Parathyroid adenoma (tissue), 2 donors: ENCODE data around the gene ZDHHC3.

Source experiments
- H2AFZ ChIP-seq: fragments of 300-600 bp; sonication (generic); one replicate; pipeline ENCODE4 v1.7.0; 2017; ENCODE audit warnings: antibody characterized with exemption, mild to moderate bottlenecking
- H3K27ac ChIP-seq: fragments of 300-600 bp; sonication (generic); one replicate; pipeline ENCODE4 v1.7.0; 2017
- H3K27me3 ChIP-seq: fragments of 300-600 bp; sonication (generic); one replicate; pipeline ENCODE4 v1.7.0; 2017; ENCODE audit warnings: low read length; ENCODE audit not compliant: control insufficient read depth, insufficient read depth
- H3K36me3 ChIP-seq: fragments of 300-600 bp; sonication (generic); one replicate; pipeline ENCODE4 v1.7.0; 2017; ENCODE audit warnings: low read length; ENCODE audit not compliant: control insufficient read depth, insufficient read depth
- H3K4me1 ChIP-seq: fragments of 300-600 bp; sonication (generic); one replicate; pipeline ENCODE4 v1.7.0; 2017; ENCODE audit warnings: control low read depth
- H3K4me2 ChIP-seq: fragments of 300-600 bp; sonication (generic); one replicate; pipeline ENCODE4 v1.7.0; 2017; ENCODE audit warnings: low read length
- H3K4me3 ChIP-seq: fragments of 300-600 bp; sonication (generic); one replicate; pipeline ENCODE4 v1.7.0; 2017; ENCODE audit warnings: low read depth, low read length
- H3K79me2 ChIP-seq: fragments of 300-600 bp; sonication (generic); one replicate; pipeline ENCODE4 v1.7.0; 2017; ENCODE audit warnings: control low read depth
- H3K9ac ChIP-seq: fragments of 300-600 bp; sonication (generic); one replicate; pipeline ENCODE4 v1.7.0; 2017; ENCODE audit warnings: mild to moderate bottlenecking
- H3K9me3 ChIP-seq: fragments of 300-600 bp; sonication (generic); one replicate; pipeline ENCODE4 v1.7.0; 2017; ENCODE audit warnings: low read length; ENCODE audit not compliant: control insufficient read depth
- CTCF ChIP-seq: fragments of 300-600 bp; sonication (generic); IDR thresholded peaks from one replicate; pipeline ENCODE4 v1.7.0; 2017; ENCODE audit warnings: antibody characterized with exemption, mild to moderate bottlenecking
- donor health status: primary hyperparathyroidism.

The ZDHHC3 gene

GRCh38 chr3:44887101-44887500 is 88.9 kb downstream of the ZDHHC3 start:
- no peak overlapping the region for H2AFZ ChIP-seq
- H3K9ac ChIP-seq = no peak overlapping the region
- H3K4me1 ChIP-seq = no peaks in the 10 kb centered on the region
- H3K27ac ChIP-seq = no peak overlapping the region
- H3K27me3 ChIP-seq = no peaks in the 10 kb centered on the region
- no peak for TF ChIP-seq CTCF
- no peaks in the 10 kb centered on the region for H3K36me3 ChIP-seq
- no peak overlapping the region for H3K4me3 ChIP-seq
- H3K9me3 ChIP-seq = no peaks in the 10 kb centered on the region
- H3K79me2 ChIP-seq = no peaks in the 10 kb centered on the region
- no peak overlapping the region for H3K4me2 ChIP-seq

- H3K9me3 ChIP-seq = no peaks in the 10 kb centered on the region
- H3K9ac ChIP-seq = no peak overlapping the region
- H3K4me3 ChIP-seq = no peak overlapping the region
- H3K4me2 ChIP-seq = no peak overlapping the region
- no peaks in the 10 kb centered on the region for H3K27me3 ChIP-seq
- no peak for TF ChIP-seq CTCF
- H3K79me2 ChIP-seq = no peaks in the 10 kb centered on the region
- H3K36me3 ChIP-seq = no peaks in the 10 kb centered on the region
- no peak overlapping the region for H2AFZ ChIP-seq
- no peak overlapping the region for H3K27ac ChIP-seq
- no peaks in the 10 kb centered on the region for H3K4me1 ChIP-seq
Observed at GRCh38 chr3:44886561-44886960, 89.4 kb downstream of the ZDHHC3 start.

- no peaks in the 10 kb centered on the region for H3K9me3 ChIP-seq
- no peak overlapping the region for H3K4me3 ChIP-seq
- no peak overlapping the region for H3K27ac ChIP-seq
- H3K79me2 ChIP-seq = no peaks in the 10 kb centered on the region
- H2AFZ ChIP-seq = no peak overlapping the region
- no peaks in the 10 kb centered on the region for H3K36me3 ChIP-seq
- no peak overlapping the region for H3K4me2 ChIP-seq
- H3K4me1 ChIP-seq = no peaks in the 10 kb centered on the region
- TF ChIP-seq CTCF = no peak
- H3K27me3 ChIP-seq = no peaks in the 10 kb centered on the region
- no peak overlapping the region for H3K9ac ChIP-seq
Observed at GRCh38 chr3:44885618-44886017, 90.4 kb downstream of the ZDHHC3 start.

- Histone ChIP-seq H3K9ac (no peak overlapping the region), H3K4me1 (no peaks in the 10 kb centered on the region), H3K4me3 (no peak overlapping the region), H2AFZ (no peak overlapping the region), H3K27me3 (no peaks in the 10 kb centered on the region), H3K79me2 (no peaks in the 10 kb centered on the region), H3K9me3 (no peaks in the 10 kb centered on the region), H3K36me3 (no peaks in the 10 kb centered on the region), H3K4me2 (no peak overlapping the region), H3K27ac (no peak overlapping the region)
- no peak for TF ChIP-seq CTCF
Observed at GRCh38 chr3:44883999-44884431, 92.0 kb downstream of the ZDHHC3 start.

GRCh38 chr3:44883213-44883955 is 92.6 kb downstream of the ZDHHC3 start:
- Histone ChIP-seq H2AFZ (no peak overlapping the region), H3K4me2 (no peak overlapping the region), H3K4me1 (no peaks in the 10 kb centered on the region), H3K4me3 (no peak overlapping the region), H3K27ac (no peak overlapping the region), H3K9me3 (no peaks in the 10 kb centered on the region), H3K36me3 (no peaks in the 10 kb centered on the region), H3K27me3 (no peaks in the 10 kb centered on the region), H3K79me2 (no peaks in the 10 kb centered on the region), H3K9ac (no peak overlapping the region)
- TF ChIP-seq CTCF = no peak
